Dendritic cell treated with granulocyte-macrophage colony-stimulating factor and Interleukin-4, amounts not matched to agents 40 ng/mL and 50 ng/mL, for 4 days (primary cell): ENCODE data around the gene SURF1.
"Not testable (repeated sequence)": the region's sequence is repeated elsewhere in the genome, so short reads cannot be mapped to it uniquely, and the experiment has no call there.

Source experiments
- H3K27ac Mint-ChIP-seq: one replicate; pipeline ENCODE4 v1.8.0; 2022; ENCODE audit warnings: mild to moderate bottlenecking, mixed read lengths
- H3K27me3 Mint-ChIP-seq: one replicate; pipeline ENCODE4 v1.8.0; 2022; ENCODE audit warnings: mild to moderate bottlenecking, mixed read lengths
- H3K36me3 Mint-ChIP-seq: one replicate; pipeline ENCODE4 v1.8.0; 2022; ENCODE audit warnings: low read depth, mixed read lengths
- H3K4me1 Mint-ChIP-seq: one replicate; pipeline ENCODE4 v1.8.0; 2022; ENCODE audit warnings: low read depth, mixed read lengths
- H3K4me3 Mint-ChIP-seq: one replicate; pipeline ENCODE4 v1.8.0; 2022; ENCODE audit warnings: mild to moderate bottlenecking, moderate library complexity, mixed read lengths
- H3K9me3 Mint-ChIP-seq: one replicate; pipeline ENCODE4 v1.8.0; 2022; ENCODE audit warnings: mixed read lengths
- intact Hi-C: fragments of 100-400 bp; cut with micrococcal nuclease; formaldehyde crosslinking; loops from one replicate; pipeline ENCODE4 v1.15.0; 2022

SURF1 gene

DNA sequence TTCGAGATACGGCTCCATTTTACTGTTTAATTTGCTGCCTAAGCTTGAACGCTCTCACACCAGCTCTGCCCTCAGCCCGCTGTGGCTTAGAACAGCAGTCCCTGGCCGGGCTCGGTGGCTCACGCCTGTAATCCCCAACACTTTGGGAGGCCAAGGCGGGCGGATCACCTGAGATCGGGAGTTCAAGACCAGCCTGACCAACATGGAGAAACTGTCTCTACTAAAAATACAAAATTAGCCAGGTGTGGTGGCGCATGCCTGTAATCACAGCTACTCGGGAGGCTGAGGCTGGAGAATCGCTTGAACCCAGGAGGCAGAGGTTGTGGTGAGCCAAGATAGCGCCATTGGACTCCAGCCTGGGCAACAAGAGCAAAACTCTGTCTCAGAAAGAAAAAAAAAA is 21.0 kb upstream of the SURF1 start:
- H3K4me3 Mint-ChIP-seq, H3K27ac Mint-ChIP-seq, H3K27me3 Mint-ChIP-seq, H3K9me3 Mint-ChIP-seq, intact Hi-C loops: not testable (repeated sequence)
- Mint-ChIP-seq H3K4me1 (peaks cover 28% of the 10 kb centered on the region), H3K36me3 (peaks cover 21% of the 10 kb centered on the region)

DNA sequence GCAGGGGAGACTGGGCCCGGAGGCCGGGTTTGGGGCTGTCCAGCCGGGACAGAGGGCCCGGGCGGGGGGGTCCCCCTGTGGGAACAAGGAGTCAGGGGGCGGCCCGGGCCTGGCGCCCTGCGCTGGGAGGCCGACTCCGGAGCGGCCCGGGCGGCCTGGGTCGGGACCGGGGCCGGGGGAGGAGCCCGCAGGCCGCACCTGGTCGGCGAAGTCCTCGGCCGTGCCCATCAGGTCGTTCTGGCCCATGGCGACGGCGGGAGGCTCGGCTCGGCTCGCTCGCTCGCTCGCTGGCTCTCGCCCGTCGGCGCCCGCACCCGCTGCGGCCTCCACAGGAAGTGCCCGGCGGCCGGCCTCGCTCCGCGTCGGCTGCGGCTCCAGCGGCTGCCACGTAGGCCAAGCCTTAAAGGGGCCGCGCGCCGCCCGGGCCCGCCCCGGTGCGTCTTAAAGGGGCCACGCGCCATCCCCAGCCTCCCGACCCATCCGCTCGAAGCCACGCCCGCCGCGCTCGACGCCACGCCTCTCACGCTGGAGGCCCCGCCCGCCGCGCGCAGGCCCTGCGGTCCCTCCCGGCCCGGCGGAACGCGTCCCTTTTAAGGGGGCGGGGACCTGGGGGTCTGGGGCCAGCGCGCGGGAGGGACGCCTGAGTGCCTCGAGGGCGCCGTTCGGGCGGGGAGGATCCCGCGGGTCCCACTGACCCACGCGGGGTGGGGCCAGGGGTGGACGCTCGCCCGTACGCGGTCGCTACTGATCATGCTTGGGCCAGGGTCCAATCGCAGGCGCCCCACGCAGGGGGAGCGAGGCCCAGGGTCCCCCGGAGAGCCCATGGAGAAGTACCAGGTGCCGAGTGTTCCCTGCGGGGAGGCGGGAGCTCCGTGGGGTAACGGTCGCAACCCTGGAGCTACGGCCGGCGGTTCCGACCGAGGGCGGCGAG is 19.7 kb upstream of the SURF1 start, which contains the start of the genes STKLD1 and SURF4:
Gene STKLD1 (plus strand): TSS at position 643 of the 931 bp plus-strand sequence. CDS start 108 bp downstream, at position 751.
Gene SURF4 (minus strand): TSS at position 337 of the 931 bp plus-strand sequence. CDS start 91 bp downstream, at position 246.
- intact Hi-C loops = no loop called here
- peak within 1 kb of the TSS; percentile 94 for H3K27ac Mint-ChIP-seq

GRCh38 chr9:133375116-133375723 is 18.9 kb upstream of the SURF1 start:
- no peaks in the 10 kb centered on the region for H3K9me3 Mint-ChIP-seq
- intact Hi-C loops = no loop called here
- H3K4me1 Mint-ChIP-seq = peaks cover 49% of the 10 kb centered on the region
- peaks cover 42% of the 10 kb centered on the region for H3K36me3 Mint-ChIP-seq
- peak overlapping the region; percentile 94 for H3K27ac Mint-ChIP-seq
- H3K27me3 Mint-ChIP-seq = peaks cover 2% of the 10 kb centered on the region
- H3K4me3 Mint-ChIP-seq = peak overlapping the region; percentile 97

More for the DNA sequence above, 19.7 kb upstream of the SURF1 start, which contains the start of the genes STKLD1 and SURF4:
- Mint-ChIP-seq H3K27me3 (peaks cover 2% of the 10 kb centered on the region), H3K4me3 (peak within 1 kb of the TSS; percentile 97), H3K36me3 (peaks cover 34% of the 10 kb centered on the region), H3K9me3 (no peaks in the 10 kb centered on the region), H3K4me1 (peaks cover 41% of the 10 kb centered on the region)

DNA sequence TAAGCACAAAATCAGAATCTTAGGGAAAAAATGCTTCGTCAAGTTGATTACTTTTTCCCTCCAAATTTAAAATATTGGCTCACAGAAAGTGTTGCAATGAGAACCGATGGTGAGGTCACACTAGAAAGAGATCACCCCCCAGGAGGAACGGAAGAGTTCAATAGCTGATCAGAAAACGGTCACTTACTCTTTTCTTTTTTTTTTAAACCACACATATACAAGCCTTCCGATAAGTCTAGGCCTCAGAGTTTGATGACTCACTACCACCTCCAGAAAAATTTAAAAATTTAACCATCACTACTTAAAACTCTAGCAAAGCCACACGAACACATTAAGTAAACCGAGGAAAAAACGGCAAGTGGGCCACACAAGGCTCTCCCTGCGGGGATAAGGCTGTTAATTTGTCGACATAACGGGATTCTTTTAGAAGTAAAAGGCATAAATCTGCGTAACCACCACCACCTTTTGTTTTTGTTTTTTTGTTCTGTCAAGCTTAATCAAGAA is 18.4 kb upstream of the SURF1 start:
- Mint-ChIP-seq H3K36me3 (peaks cover 48% of the 10 kb centered on the region), H3K4me3 (peak overlapping the region; percentile 97), H3K27me3 (peaks cover 2% of the 10 kb centered on the region), H3K4me1 (peaks cover 54% of the 10 kb centered on the region), H3K9me3 (no peaks in the 10 kb centered on the region), H3K27ac (peak overlapping the region; percentile 94)
- intact Hi-C loops = no loop called here

- H3K4me3 Mint-ChIP-seq = no peak overlapping the region
- H3K36me3 Mint-ChIP-seq = peaks cover 73% of the 10 kb centered on the region
- peaks cover under 1% of the 10 kb centered on the region for H3K27me3 Mint-ChIP-seq
- H3K4me1 Mint-ChIP-seq = peaks cover 70% of the 10 kb centered on the region
- H3K27ac Mint-ChIP-seq = peak overlapping the region; percentile 31
- no peaks in the 10 kb centered on the region for H3K9me3 Mint-ChIP-seq
- intact Hi-C loops = no loop called here
These were observed 15.9 kb upstream of the SURF1 start for GRCh38 chr9:133372144-133372543.

GRCh38 chr9:133371261-133371711 is 15.0 kb upstream of the SURF1 start:
- Mint-ChIP-seq H3K4me3 (no peak overlapping the region), H3K27ac (peak overlapping the region; percentile 1), H3K9me3 (no peaks in the 10 kb centered on the region)

DNA sequence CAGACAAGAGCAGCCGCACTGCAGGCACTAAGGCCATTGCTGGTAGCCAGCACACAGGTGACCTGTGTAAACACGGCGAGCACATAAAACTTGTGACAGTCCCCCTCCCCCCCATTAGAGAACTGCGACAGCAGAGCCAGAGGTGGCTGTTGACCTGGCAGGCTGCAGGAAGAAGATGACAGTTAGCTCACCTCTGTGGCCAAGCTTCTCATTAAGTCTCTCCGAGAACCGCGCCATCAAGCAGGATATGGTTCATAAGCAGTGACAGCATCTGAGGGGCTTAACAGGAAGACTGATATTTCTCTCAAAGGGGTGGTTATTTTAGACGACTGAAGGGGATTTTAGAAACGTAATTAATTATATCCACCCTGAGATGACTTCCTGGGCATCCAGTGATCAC is 14.4 kb upstream of the SURF1 start:
- no peak overlapping the region for H3K4me3 Mint-ChIP-seq
- H3K4me1 Mint-ChIP-seq = peaks cover 70% of the 10 kb centered on the region
- no peaks in the 10 kb centered on the region for H3K9me3 Mint-ChIP-seq
- peaks cover 87% of the 10 kb centered on the region for H3K36me3 Mint-ChIP-seq
- no peaks in the 10 kb centered on the region for H3K27me3 Mint-ChIP-seq
- intact Hi-C loops = no loop called here
- H3K27ac Mint-ChIP-seq = peak overlapping the region; percentile 1

More at GRCh38 chr9:133371261-133371711, 15.0 kb upstream of the SURF1 start:
- peaks cover 81% of the 10 kb centered on the region for H3K36me3 Mint-ChIP-seq
- no peaks in the 10 kb centered on the region for H3K27me3 Mint-ChIP-seq
- H3K4me1 Mint-ChIP-seq = peaks cover 70% of the 10 kb centered on the region
- intact Hi-C loops = no loop called here

GRCh38 chr9:133369933-133370332 is 13.6 kb upstream of the SURF1 start:
- Mint-ChIP-seq H3K27ac (no peak overlapping the region), H3K36me3 (peaks cover 90% of the 10 kb centered on the region), H3K4me1 (peaks cover 68% of the 10 kb centered on the region), H3K27me3 (no peaks in the 10 kb centered on the region), H3K4me3 (no peak overlapping the region), H3K9me3 (no peaks in the 10 kb centered on the region)
- intact Hi-C loops = no loop called here

GRCh38 chr9:133369422-133369821 is 13.1 kb upstream of the SURF1 start:
- intact Hi-C loops = no loop called here
- H3K4me1 Mint-ChIP-seq = peaks cover 63% of the 10 kb centered on the region
- H3K4me3 Mint-ChIP-seq = no peak overlapping the region
- peaks cover 92% of the 10 kb centered on the region for H3K36me3 Mint-ChIP-seq
- H3K9me3 Mint-ChIP-seq = no peaks in the 10 kb centered on the region
- no peaks in the 10 kb centered on the region for H3K27me3 Mint-ChIP-seq
- no peak overlapping the region for H3K27ac Mint-ChIP-seq

DNA sequence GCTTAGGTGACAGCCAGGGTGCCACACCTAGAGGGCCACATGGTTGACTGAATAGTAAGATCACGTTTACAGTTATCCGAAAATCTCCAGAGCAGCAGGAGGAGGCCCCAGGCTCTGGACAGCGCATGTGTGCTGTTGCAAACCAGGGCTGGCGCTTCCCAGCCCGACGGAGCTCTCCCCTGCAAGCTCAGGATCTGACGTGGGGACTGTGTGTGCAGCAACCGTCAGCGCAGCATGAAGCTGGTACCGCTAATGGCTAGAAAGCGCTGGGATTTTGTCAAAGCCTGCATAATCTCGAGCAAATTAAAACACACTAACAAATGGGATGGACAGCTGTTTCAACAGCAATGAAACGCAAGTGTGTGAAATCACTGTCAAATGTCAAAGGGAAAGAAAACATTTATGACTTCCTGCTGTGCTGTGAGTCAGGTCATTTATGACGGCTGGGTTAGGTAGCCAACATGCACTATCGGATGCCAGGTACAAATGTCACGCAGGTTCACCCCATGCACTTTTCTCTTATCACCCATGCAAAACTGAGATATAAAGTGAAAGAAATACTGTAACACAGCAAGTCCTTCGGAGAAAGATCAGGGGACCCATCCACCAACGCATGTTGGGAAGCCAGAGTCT is 12.1 kb upstream of the SURF1 start:
- H3K27me3 Mint-ChIP-seq = no peaks in the 10 kb centered on the region
- intact Hi-C loops = no loop called here
- peaks cover 100% of the 10 kb centered on the region for H3K36me3 Mint-ChIP-seq

GRCh38 chr9:133367778-133368177 is 11.5 kb upstream of the SURF1 start:
- H3K4me1 Mint-ChIP-seq = peaks cover 47% of the 10 kb centered on the region
- no peaks in the 10 kb centered on the region for H3K27me3 Mint-ChIP-seq

More for the DNA sequence above, 12.1 kb upstream of the SURF1 start:
- Mint-ChIP-seq H3K9me3 (no peaks in the 10 kb centered on the region), H3K4me1 (peaks cover 53% of the 10 kb centered on the region), H3K27ac (no peak overlapping the region), H3K4me3 (no peak overlapping the region)

DNA sequence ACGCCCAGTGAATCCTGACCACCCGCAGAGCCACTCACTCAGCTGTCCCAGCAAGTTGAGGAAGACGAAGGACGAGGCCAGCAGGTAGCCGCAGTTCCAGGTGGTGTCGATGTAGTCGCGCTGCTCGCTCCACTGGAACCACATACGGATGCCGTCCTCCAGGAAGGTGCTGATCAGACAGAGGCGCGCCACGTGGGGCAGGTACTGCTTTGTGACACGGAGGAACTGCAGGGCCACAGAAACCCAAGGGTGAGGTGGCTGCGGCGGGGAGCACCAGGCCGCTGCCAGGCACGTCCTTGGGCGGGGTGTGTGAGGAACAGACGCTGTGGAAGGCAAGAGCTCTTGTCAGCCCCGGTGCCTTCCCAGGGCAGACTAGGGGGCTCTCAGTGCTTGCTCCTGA is 10.9 kb upstream of the SURF1 start:
- H3K4me3 Mint-ChIP-seq = no peak overlapping the region
- intact Hi-C loops = no loop called here

More at GRCh38 chr9:133367778-133368177, 11.5 kb upstream of the SURF1 start:
- H3K27ac Mint-ChIP-seq = no peak overlapping the region
- H3K9me3 Mint-ChIP-seq = no peaks in the 10 kb centered on the region
- H3K36me3 Mint-ChIP-seq = peaks cover 100% of the 10 kb centered on the region
- no peak overlapping the region for H3K4me3 Mint-ChIP-seq
- intact Hi-C loops = no loop called here

GRCh38 chr9:133366435-133366834 is 10.1 kb upstream of the SURF1 start:
- Mint-ChIP-seq H3K36me3 (peaks cover 100% of the 10 kb centered on the region), H3K27me3 (no peaks in the 10 kb centered on the region), H3K4me1 (peaks cover 34% of the 10 kb centered on the region), H3K9me3 (no peaks in the 10 kb centered on the region), H3K4me3 (no peak overlapping the region), H3K27ac (no peak overlapping the region)
- intact Hi-C loops = no loop called here

More for the DNA sequence above, 10.9 kb upstream of the SURF1 start:
- peaks cover 100% of the 10 kb centered on the region for H3K36me3 Mint-ChIP-seq
- no peaks in the 10 kb centered on the region for H3K9me3 Mint-ChIP-seq
- no peaks in the 10 kb centered on the region for H3K27me3 Mint-ChIP-seq
- H3K27ac Mint-ChIP-seq = no peak overlapping the region
- H3K4me1 Mint-ChIP-seq = peaks cover 42% of the 10 kb centered on the region
